ENCODE measurements around the gene ZNF230.

- TF ChIP-seq CTCF (IDR thresholded peaks at IDR 0.05) (no peak), POLR2A (IDR thresholded peaks at IDR 0.05) (no peak)
Observed at GRCh38 chr19:44061038-44061437, 58.3 kb downstream of the ZNF230 start.
